Activated T-cell treated with anti-CD3 and anti-CD28 coated beads, Interleukin-2, amount 50 U/mL, for 4 hours (primary cell): ENCODE measurements around the gene RB1. TPM values are rescaled to one million over a fixed set of nuclear protein-coding genes. Genes with fewer than 3 reads are reported as not detected.

Experiments
- ATAC-seq, 2 donors: fragments of 200-7000 bp; cut with Tn5 transposase; one replicate each; pipeline ENCODE4 v1.10.0; 2021
- DNase-seq: peaks from one replicate; pipeline ENCODE4 v3.0.0-alpha.2; 2020
- H3K27me3 Mint-ChIP-seq: one replicate; pipeline ENCODE4 v1.8.0; 2021; ENCODE audit warnings: low read depth, mixed read lengths
- H3K36me3 Mint-ChIP-seq: one replicate; pipeline ENCODE4 v1.8.0; 2022; ENCODE audit warnings: mixed read lengths; ENCODE audit not compliant: insufficient read depth
- H3K4me1 Mint-ChIP-seq: one replicate; pipeline ENCODE4 v1.8.0; 2021; ENCODE audit warnings: low read depth, mixed read lengths
- H3K4me3 Mint-ChIP-seq: one replicate; pipeline ENCODE4 v1.8.0; 2021; ENCODE audit warnings: mild to moderate bottlenecking, moderate library complexity, mixed read lengths
- H3K9me3 Mint-ChIP-seq: one replicate; pipeline ENCODE4 v1.8.0; 2021; ENCODE audit warnings: mixed read lengths
- total RNA-seq, 3 donors: library from RNA; stranded (reverse); gene quantifications; one replicate each; pipeline ENCODE4 v1.2.1, GENCODE V29; 2021

RB1 gene
- total RNA-seq, result 10 to 100 TPM; 27.8 to 31.4 (median 30.2) TPM

GRCh38 chr13:48303359-48304142 is at the start of gene RB1:
TSS of gene RB1 (plus strand) at chr13:48303751. CDS start at chr13:48303913, 162 bp downstream.
- ATAC-seq, result peak; percentile 85 to 90

GRCh38 chr13:48253849-48254248 is 49.7 kb upstream of the RB1 start:
- H3K9me3 Mint-ChIP-seq, result no peaks in the 10 kb centered on the region
- H3K27me3 Mint-ChIP-seq, result no peaks in the 10 kb centered on the region
- DNase-seq (no peak), ATAC-seq (no peak)
- peaks cover 36% of the 10 kb centered on the region for H3K36me3 Mint-ChIP-seq
- no peak overlapping the region for H3K4me3 Mint-ChIP-seq
- peaks cover 54% of the 10 kb centered on the region for H3K4me1 Mint-ChIP-seq

More at GRCh38 chr13:48303359-48304142, at the start of gene RB1:
- Mint-ChIP-seq H3K9me3 (no peaks in the 10 kb centered on the region), H3K27me3 (no peaks in the 10 kb centered on the region), H3K36me3 (peaks cover 7% of the 10 kb centered on the region), H3K4me3 (peak within 1 kb of the TSS; percentile 98), H3K4me1 (peaks cover 28% of the 10 kb centered on the region)
- peak; percentile 85 for DNase-seq

DNA sequence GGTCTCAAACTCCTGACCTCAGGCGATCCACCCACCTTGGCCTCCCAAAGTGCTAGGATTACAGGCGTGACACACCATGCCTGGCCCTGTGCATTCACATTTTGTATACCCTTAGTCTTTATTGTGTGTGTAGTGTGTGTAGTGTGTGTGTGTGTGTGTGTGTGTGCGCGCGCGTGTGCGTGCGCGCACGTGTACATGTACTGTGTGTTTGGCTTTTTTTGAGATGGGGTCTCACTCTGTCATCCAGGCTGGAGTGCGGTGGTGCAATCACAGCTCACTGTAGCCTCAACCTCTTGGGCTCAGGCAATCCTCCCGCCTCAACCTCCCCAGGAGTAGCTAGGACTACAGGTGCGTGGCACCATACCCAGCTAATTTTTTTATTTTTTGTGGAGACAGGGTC is 48.5 kb upstream of the RB1 start:
- H3K27me3 Mint-ChIP-seq, result no peaks in the 10 kb centered on the region
- no peak for DNase-seq
- peaks cover 50% of the 10 kb centered on the region for H3K4me1 Mint-ChIP-seq
- no peak for ATAC-seq
- H3K9me3 Mint-ChIP-seq, result no peaks in the 10 kb centered on the region
- H3K4me3 Mint-ChIP-seq, result no peak overlapping the region
- H3K36me3 Mint-ChIP-seq, result peaks cover 43% of the 10 kb centered on the region

- no peak for DNase-seq
- H3K4me1 Mint-ChIP-seq, result peaks cover 50% of the 10 kb centered on the region
- peak in 1 of 2 donors; percentile 38 for ATAC-seq
- no peaks in the 10 kb centered on the region for H3K9me3 Mint-ChIP-seq
- no peak overlapping the region for H3K4me3 Mint-ChIP-seq
- peaks cover 48% of the 10 kb centered on the region for H3K36me3 Mint-ChIP-seq
- H3K27me3 Mint-ChIP-seq, result no peaks in the 10 kb centered on the region
Measured at GRCh38 chr13:48255954-48256353, 47.6 kb upstream of the RB1 start.

DNA sequence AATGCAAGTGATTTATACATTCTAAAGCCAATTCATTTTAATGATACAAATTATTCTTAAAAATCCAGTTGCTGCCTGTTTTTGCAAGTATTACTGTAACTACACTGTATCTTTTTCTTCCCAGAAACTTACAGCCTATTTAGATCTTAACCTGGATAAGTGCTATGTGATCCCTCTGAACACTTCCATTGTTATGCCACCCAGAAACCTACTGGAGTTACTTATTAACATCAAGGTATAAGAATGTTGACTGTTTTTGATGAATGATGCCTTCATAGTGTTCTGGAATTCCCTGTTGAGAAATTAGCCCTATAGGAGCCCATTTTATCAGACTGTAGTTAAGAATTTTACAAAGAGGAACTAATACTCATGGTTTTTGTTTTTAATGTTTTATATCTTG is 45.5 kb upstream of the RB1 start:
- Mint-ChIP-seq H3K4me1 (peaks cover 42% of the 10 kb centered on the region), H3K36me3 (peaks cover 55% of the 10 kb centered on the region), H3K4me3 (no peak overlapping the region), H3K27me3 (no peaks in the 10 kb centered on the region), H3K9me3 (no peaks in the 10 kb centered on the region)
- ATAC-seq, result no peak
- no peak for DNase-seq

- no peaks in the 10 kb centered on the region for H3K9me3 Mint-ChIP-seq
- no peak for DNase-seq
- H3K36me3 Mint-ChIP-seq, result peaks cover 58% of the 10 kb centered on the region
- ATAC-seq, result no peak
- peaks cover 45% of the 10 kb centered on the region for H3K4me1 Mint-ChIP-seq
- H3K4me3 Mint-ChIP-seq, result no peak overlapping the region
- no peaks in the 10 kb centered on the region for H3K27me3 Mint-ChIP-seq
Measured at GRCh38 chr13:48258430-48258829, 45.1 kb upstream of the RB1 start.

- Mint-ChIP-seq H3K36me3 (peaks cover 59% of the 10 kb centered on the region), H3K27me3 (no peaks in the 10 kb centered on the region), H3K9me3 (no peaks in the 10 kb centered on the region), H3K4me3 (no peak overlapping the region), H3K4me1 (peaks cover 58% of the 10 kb centered on the region)
- ATAC-seq (no peak), DNase-seq (no peak)
Measured at GRCh38 chr13:48260970-48261369, 42.6 kb upstream of the RB1 start.

- Mint-ChIP-seq H3K36me3 (peaks cover 46% of the 10 kb centered on the region), H3K4me3 (no peak overlapping the region), H3K27me3 (no peaks in the 10 kb centered on the region), H3K9me3 (no peaks in the 10 kb centered on the region), H3K4me1 (peaks cover 59% of the 10 kb centered on the region)
- ATAC-seq (no peak), DNase-seq (no peak)
Measured at GRCh38 chr13:48263196-48263595, 40.4 kb upstream of the RB1 start.

- H3K4me1 Mint-ChIP-seq, result peaks cover 61% of the 10 kb centered on the region
- H3K27me3 Mint-ChIP-seq, result no peaks in the 10 kb centered on the region
- DNase-seq (no peak), ATAC-seq (no peak)
- H3K9me3 Mint-ChIP-seq, result no peaks in the 10 kb centered on the region
- H3K4me3 Mint-ChIP-seq, result no peak overlapping the region
- peaks cover 47% of the 10 kb centered on the region for H3K36me3 Mint-ChIP-seq
Measured at GRCh38 chr13:48264058-48264457, 39.5 kb upstream of the RB1 start.

- H3K4me3 Mint-ChIP-seq, result no peak overlapping the region
- no peaks in the 10 kb centered on the region for H3K9me3 Mint-ChIP-seq
- peaks cover 43% of the 10 kb centered on the region for H3K36me3 Mint-ChIP-seq
- peaks cover 53% of the 10 kb centered on the region for H3K4me1 Mint-ChIP-seq
- DNase-seq, result no peak
- no peaks in the 10 kb centered on the region for H3K27me3 Mint-ChIP-seq
- peak; percentile 76 for ATAC-seq
Measured at GRCh38 chr13:48265217-48265815, 38.2 kb upstream of the RB1 start.

GRCh38 chr13:48266150-48266549 is 37.4 kb upstream of the RB1 start:
- Mint-ChIP-seq H3K4me3 (no peak overlapping the region), H3K4me1 (peaks cover 50% of the 10 kb centered on the region)
- ATAC-seq, result peak; percentile 63 to 83

GRCh38 chr13:48266701-48267639 is 36.6 kb upstream of the RB1 start:
- Mint-ChIP-seq H3K4me3 (no peak overlapping the region), H3K27me3 (no peaks in the 10 kb centered on the region), H3K36me3 (peaks cover 35% of the 10 kb centered on the region), H3K4me1 (peaks cover 50% of the 10 kb centered on the region), H3K9me3 (no peaks in the 10 kb centered on the region)
- ATAC-seq (no peak), DNase-seq (no peak)

More at GRCh38 chr13:48266150-48266549, 37.4 kb upstream of the RB1 start:
- no peak for DNase-seq
- Mint-ChIP-seq H3K36me3 (peaks cover 37% of the 10 kb centered on the region), H3K27me3 (no peaks in the 10 kb centered on the region), H3K9me3 (no peaks in the 10 kb centered on the region)

- ATAC-seq, result no peak
- Mint-ChIP-seq H3K27me3 (no peaks in the 10 kb centered on the region), H3K36me3 (peaks cover 25% of the 10 kb centered on the region), H3K4me1 (peaks cover 41% of the 10 kb centered on the region), H3K9me3 (no peaks in the 10 kb centered on the region), H3K4me3 (no peak overlapping the region)
- DNase-seq, result no peak
Measured at GRCh38 chr13:48268019-48268418, 35.5 kb upstream of the RB1 start.

GRCh38 chr13:48273346-48273745 is 30.2 kb upstream of the RB1 start:
- H3K4me1 Mint-ChIP-seq, result peaks cover 8% of the 10 kb centered on the region

More at GRCh38 chr13:48273346-48273745, 30.2 kb upstream of the RB1 start:
- Mint-ChIP-seq H3K27me3 (no peaks in the 10 kb centered on the region), H3K4me3 (no peak overlapping the region), H3K9me3 (no peaks in the 10 kb centered on the region), H3K36me3 (peaks cover 8% of the 10 kb centered on the region)
- ATAC-seq, result no peak
- DNase-seq, result no peak
